Hippocampal formation (tissue), 2 donors: ENCODE measurements around the gene FAM20C.
"Not testable (repeated sequence)": the region's sequence is repeated elsewhere in the genome, so short reads cannot be mapped to it uniquely, and the experiment has no call there.

ENCODE experiments used
- DNase-seq, 2 donors: peaks; one replicate each; lab custom pipeline; 2025; lab: John Stamatoyannopoulos, UW

Gene FAM20C

DNA sequence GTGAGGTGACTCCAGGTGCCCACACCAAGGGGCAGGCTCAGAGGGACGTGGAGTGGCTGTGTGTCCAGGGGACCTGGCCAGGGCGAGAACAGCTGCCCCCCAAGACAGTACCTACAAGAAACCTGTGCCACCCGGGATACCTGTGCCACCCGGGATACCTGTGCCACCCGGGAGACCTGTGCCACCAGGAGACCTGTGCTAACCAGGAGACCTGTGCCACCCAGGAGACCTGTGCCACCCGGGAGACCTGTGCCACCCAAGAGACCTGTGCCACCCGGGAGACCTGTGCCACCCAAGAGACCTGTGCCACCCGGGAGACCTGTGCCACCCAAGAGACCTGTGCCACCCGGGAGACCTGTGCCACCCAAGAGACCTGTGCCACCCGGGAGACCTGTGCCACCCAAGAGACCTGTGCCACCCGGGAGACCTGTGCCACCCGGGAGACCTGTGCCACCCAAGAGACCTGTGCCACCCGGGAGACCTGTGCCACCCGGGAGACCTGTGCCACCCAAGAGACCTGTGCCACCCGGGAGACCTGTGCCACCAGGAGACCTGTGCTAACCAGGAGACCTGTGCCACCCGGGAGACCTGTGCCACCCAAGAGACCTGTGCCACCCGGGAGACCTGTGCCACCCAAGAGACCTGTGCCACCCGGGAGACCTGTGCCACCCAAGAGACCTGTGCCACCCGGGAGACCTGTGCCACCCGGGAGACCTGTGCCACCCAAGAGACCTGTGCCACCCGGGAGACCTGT is 50.6 kb downstream of the FAM20C start:
- not testable (repeated sequence) for DNase-seq

DNA sequence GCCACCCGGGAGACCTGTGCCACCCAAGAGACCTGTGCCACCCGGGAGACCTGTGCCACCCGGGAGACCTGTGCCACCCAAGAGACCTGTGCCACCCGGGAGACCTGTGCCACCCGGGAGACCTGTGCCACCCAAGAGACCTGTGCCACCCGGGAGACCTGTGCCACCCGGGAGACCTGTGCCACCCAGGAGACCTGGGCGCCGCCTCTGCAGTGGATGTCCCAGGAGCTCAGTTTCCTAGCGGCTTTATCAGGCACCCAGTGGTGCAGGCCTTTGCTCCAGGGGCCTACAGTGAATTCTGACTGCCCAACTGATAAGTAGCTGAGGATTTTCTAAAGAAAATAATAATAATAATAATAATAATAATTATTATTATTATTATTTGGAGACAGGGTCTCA is 51.2 kb downstream of the FAM20C start:
- DNase-seq, result not testable (repeated sequence)

DNA sequence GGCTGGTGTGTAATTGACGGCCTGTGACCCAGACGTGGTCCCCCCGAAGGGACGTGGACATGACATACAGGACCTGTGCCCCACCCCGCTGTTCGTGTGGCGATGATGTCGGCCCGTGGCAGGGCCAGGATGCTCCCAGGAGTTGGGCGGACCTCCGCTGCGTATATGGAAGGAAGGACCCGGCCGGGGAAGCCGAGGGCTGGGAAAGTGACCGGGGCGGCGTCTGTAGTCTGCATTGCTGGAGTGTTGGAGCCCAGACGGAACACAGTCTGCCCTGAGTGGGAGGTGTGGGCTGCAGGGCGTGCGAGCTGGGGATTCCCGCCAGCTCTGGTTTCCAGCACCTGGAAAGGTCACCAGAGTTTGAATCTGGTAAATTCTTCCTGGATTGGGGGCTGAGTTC is 52.6 kb downstream of the FAM20C start:
- DNase-seq, result no peak

DNA sequence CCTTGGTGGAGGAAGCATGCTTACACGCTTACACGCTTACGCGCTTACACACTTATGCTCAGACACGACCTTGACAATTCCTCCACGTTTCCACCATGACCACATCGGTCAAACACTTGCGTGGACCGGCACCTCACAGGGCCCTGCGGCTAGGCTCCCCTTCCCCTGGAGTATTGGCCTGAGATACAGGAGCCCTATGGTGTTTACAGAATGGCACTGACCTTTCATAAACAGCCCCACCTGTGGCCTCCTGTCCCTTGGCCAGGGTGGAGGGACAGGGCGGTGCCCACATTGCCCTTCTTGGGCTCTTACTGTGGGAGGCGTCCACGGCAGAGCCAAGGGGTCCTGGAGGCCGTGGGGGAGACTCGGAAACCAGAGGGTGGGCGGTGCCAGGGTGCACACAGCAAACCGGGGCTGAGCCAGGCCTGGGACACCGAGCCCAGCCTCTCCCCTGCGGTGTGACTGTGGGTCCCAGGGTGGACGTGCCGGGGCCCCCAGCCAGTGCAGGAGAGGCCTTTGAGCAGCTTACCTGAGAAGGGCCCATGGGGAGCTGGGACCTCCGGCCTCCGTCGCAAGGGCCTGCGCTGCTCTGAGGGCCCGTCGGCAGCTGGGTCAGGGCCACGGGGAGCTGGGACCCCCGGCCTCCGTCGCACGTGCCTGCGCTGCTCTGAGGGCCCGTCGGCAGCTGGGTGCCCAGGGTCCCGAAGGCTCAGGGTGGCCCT is 53.4 kb downstream of the FAM20C start:
- no peak for DNase-seq

DNA sequence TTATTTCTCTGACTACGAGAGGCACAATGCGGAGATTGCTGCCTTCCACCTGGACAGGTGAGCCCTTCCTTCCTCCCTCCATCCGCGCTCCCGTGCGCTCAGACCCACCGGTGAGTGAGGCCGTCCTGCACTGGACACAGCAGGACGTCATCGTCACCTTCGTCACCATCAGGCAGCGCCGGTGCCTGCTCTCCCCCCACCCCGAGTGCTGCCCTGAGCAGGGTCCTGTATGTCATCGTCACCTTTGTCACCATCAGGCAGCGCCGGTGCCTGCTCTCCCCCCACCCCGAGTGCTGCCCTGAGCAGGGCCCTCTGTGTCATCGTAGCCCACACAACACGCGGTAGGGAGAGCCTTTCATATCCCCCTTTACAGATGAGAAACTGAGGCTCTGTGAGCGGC is 54.1 kb downstream of the FAM20C start:
- no peak for DNase-seq

DNA sequence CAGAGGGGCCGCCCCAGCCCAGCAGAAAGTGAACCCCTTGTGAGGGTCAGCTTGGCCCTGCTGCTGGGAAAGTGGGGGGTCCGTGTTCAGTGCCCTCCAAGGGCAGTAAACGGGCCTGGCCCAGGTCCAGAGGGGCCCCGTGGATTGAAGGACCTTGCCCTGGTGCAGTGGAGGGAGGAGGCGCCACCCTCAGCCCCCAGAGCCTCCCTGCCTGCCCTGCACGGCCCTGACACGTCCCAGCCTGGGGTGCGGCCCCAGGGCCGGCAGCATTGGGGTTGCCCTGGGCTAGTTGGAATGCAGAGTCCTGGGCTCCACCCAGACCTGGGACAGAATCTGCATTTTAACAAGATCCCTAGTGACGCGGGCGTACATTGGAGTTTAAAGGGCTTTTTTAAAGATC is 54.8 kb downstream of the FAM20C start:
- DNase-seq, result no peak

DNA sequence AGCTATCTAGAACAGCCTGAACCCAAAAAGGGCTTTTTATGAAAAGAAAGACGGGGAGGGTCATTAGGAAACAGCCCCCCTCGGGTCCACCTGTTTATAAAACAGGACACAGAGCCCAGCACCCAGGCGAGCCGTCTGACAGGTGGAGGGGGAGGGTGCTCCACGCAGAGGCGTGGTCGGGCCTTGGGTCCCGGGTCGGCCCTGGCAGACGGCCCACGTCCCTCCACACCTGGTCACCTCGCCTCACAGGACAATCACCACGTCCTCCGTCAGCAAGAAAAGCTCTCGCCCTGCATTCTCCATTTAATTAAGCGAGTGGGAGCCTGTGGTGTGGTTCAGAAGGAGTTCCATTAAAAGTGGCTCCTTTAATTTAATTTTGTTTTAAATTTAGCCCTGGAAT is 55.3 kb downstream of the FAM20C start:
- no peak for DNase-seq

DNA sequence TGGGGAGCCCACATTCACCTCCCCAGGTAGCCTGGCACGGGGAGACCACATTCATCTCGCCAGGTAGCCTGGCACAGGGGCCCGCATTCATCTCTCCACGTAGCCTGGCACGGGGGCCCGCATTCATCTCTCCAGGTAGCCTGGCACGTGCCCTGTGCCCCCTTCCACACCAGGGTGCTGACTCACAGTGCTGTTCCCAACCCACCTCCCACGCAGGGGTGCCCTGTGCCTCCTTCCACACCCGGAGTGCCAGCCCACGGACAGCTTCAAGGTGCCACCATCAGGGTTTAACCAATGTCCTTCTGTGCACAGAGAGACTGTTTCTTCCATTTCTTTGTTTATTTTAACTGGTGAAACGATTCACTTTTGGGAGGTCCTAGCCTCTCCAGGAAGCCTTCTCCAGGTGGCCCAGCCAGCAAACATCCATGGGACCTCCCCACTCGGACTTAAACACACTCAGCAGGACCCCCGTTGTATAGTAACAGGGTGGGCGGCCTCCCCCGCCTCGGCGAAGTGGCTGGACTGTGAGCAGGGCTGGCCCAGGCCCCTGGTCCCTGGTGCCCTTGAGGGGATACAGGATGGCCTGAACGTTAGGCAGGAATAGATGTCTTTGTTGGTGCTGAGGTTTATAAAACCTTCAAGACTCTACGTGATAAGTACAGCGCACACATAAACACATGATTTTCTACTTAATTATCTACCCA is 56.5 kb downstream of the FAM20C start:
- no peak for DNase-seq

DNA sequence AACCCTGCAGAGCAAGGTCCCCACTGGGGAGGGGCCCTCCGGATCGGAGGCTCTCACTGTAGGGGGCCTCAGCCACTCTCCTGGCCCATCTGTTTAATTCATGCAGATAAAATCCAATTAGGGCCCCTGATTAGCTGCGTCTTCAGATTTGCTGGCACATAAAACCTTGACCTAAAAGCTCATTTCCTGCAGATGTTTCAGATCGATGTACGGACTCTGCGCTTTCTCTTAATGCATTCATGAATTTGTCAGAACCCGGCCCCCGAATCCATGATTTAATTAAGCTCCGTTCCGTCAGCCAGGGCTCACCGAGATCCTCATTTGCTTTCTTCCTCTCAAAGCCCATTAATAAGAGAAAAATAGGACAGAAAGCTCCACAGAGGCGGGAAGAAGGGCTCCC is 57.6 kb downstream of the FAM20C start:
- no peak for DNase-seq

DNA sequence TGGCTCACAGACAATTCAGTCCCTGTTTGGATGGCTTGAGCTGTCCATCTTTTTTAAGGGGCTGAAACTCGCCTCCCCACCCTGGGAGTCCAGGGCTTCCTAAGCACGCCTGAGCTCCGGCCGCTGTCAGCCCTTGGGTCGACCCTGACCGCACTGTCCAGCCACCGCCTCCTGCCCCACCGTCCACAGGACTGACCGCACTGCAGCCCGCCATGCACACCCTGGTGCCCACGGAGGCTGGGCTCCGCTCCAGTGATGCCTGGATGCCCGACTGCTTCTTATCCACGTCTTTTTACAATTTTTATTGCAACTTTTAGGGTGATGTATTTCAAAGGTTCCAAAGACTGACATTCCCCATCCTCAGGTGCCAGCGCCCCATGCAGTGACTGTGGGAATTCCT is 58.2 kb downstream of the FAM20C start:
- no peak for DNase-seq

DNA sequence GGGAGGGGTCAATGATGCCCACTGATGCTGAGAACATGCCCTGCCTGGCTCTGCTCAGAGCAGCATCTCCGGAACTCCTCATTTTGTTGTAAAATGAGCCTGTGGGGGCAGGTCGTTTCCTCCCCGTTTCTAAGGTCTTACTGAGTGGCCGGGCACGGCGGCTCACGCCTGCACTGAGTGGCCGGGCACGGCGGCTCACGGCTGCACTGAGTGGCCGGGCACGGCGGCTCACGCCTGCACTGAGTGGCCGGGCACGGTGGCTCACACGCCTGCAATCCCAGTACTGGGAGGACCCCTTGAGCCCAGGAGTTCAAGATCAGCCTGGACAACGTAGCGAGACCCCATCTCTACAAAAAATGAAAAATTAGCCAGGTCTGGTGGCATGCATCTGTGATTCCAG is 58.6 kb downstream of the FAM20C start:
- DNase-seq, result no peak

DNA sequence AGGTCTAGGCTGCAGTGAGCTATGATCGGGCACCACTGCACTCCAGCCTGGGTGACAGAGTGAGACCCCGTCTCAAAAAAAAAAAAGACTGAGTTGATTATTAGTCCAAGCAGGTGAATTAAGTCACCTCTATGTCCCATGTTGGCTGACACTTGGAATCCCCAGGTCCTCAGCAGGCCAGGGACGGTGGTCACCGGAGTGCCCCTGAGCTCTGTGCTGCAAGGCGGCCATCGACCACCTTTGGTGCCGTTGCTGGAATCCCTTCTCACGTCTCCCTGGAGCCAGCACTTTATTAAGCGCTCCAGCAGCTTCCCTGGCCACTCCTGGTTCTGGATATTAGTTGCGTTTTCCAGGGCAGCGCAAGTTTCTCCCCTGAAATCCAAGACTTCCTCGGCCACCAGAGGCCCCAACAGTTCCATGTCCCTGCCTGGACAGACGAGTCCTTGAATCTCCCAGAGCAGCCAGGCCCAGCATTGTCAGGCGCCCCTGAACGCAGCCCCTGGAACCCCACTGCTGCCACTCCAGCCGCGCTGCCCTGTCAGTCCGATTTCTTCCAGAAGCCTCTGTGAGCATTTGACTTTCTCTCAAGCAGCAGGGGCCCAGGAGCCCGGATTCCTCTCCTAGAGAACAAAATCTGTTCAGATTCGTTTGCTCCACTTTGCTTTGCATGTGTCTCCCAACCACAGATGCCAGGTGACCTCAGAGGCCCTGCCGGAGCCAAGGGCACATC is 59.2 kb downstream of the FAM20C start:
- DNase-seq, result no peak

DNA sequence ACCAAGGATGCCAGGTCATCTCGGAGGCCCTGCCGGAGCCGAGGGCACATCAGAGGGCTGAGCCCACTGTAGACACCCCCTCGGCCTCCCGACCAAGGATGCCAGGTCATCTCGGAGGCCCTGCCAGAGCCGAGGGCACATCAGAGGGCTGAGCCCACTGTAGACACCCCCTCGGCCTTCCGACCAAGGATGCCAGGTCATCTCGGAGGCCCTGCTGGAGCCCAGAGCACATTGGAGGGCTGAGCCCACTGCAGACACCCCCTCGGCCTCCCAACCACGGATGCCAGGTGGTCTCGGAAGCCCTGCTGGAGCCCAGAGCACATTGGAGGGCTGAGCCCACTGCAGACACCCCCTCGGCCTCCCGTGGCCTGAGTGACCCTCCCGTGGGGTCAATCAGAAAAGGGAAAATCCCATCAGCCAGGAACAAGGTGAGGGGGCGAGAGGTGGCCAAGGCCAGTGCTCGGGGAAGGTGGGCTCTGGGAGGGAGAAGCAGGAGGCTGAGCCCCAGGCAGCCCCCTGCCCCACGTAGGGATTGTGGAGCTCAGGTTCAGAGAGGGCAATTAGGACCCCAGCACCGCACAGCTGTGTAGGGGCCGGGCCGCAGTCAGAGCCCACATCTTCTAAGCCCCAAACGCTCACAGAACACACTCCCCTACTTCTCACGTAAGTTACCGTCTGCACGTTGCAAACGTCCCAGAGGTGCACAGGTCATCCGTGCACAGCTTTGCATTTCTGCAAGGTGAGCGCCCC is 60.0 kb downstream of the FAM20C start:
- DNase-seq, result no peak

DNA sequence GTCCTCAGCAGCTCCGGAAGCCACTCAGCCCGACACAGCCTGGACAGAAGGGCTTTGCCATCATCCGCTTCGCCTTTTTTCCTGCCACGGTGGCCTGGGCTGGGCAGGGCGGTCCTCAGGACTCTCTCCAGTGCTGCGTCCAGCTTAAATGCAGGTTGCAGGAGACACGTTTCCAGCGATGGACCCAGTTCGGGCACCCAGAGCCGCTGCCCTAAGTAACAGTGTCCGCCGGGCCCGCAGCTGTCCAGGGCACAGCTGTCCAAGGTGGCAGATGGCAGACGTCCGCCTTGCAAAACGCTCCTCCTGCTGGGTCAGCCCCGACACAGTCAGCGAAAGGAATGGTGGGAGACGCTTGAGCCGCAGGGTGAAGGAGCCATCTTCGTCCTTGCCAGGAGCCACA is 60.6 kb downstream of the FAM20C start:
- no peak for DNase-seq

DNA sequence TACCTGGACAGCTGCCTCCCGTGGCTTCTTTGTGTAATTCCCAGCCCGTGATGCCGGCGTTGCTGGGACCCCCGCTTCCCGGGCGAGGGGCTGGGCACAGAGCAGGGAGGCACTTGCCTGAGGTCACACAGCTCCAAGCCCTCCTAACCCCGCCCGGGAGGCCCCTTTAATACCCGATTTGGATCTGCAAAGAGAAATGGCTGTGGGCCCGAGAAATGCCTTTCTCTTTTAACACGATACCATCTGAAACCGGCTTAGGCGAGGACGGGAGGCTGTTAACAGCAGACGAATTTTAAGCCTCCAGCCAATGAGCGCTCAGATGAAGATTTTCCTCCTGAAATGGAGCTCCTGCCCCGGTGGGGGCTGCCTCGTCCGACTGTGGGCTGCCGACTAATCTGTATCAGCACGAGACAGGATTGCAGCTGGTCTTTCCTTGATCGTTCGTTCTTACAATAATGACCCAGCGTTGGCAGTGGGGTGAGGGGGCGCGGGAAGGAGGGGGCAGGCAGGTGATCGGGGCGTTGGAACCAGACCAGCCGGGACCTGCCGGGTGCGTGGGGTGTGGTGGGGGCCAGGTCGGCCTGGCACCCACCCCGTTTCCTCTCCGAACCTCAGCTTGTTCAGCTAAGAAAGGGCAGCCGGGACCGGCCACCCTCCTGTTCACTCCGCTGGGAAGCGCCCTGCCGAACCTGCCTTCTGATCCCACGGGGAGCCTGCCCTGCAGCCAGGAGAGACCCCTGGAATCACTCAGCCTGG is 61.4 kb downstream of the FAM20C start:
- DNase-seq, result no peak

DNA sequence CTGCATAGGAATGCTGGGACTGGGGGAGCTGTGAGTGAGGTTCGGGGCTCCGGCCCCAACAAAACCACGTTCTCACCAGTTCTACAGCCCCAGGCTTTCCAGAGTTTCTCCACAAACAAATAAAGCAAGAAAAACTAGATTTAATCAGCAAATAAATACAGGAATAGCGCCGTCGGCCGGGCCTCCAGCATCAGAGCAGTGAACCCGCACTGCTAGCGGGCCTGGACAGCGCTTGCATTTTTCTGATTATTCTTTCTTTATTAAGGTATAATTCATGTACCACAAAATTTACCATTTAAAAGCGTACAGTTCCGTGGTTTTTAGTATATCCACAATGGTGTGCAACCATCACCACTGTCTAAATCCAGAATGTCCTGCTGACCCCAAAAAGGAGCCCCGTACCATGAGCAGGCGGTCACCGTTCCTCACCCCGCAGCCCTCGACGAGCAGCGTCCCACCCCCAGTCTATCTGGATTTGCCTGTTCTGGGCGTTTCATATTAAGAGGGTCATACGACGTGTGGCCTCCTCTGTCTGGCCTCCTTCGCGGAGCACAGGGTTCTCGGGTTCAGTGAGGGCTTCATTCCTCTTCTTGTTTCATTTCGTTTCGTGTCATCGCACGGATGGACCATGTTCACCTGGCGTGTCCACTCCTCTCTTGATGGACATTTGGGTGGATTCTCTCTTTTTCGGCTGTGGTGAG is 62.1 kb downstream of the FAM20C start:
- no peak for DNase-seq

DNA sequence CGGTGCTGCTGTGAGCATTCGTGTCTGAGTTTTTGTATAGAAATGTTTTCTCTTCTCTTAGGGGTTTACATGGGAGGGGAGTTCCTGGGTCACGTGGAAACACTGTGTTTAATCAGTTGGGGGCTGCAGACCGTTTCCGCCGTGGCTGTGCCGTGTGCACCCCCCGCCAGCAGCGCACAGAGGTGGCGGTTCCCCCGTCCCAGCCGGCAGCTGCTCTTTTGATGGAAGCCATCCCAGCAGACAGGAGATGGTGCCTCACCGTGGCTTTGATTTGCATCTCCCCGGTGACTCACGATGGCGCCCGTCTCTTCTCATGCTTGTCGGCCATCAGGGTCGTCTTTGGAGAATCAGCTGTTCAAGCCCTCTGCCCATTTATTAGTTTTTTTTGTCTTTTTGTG is 62.7 kb downstream of the FAM20C start:
- no peak for DNase-seq

DNA sequence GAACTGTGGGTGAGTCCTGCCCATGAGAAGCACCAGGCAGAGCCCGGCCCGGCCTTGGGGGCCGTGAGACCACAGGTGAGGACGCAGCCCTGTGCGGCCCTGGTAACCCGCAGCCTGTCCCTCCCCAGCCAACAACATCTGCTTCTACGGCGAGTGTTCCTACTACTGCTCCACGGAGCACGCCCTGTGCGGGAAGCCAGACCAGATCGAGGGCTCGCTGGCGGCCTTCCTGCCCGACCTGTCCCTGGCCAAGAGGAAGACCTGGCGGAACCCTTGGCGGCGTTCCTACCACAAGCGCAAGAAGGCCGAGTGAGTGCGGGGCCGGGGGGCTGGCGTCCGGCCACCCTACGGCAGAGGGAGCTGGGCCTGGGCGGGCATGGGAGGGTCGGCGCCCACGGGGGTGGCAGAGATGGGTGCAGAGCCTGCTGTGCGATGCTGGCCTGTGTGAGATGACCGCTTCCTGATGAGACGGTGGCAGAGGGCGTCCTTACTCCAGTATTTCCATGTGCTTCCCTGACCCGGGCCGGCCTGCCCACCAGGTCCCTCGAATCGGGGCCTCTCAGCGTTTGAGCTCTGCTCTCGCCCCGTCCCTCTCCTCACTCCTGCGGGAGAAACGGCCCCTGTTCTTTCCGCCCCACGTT is 63.5 kb downstream of the FAM20C start:
- DNase-seq, result no peak

DNA sequence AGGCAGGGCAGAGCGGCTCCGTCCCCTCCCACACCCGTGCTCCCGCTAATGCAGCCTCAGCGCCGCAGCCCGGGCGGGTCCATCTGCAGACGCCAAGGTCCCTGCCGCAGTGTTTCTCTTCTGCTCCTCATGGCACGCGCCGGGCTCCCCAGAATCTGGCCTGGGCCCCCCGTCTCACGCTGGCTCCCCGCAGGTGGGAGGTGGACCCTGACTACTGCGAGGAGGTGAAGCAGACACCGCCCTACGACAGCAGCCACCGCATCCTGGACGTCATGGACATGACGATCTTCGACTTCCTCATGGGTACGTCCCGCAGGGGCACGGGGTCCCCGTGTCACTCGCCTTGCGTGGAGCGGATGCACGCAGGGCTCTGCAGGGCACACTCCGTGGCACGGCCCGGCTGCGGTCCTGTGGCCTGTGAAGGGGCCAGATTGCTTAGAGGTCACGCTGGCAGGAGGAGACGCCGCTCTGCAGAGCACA is 64.1 kb downstream of the FAM20C start:
- DNase-seq, result no peak
